Activated T-cell treated with anti-CD3 and anti-CD28 coated beads, Interleukin-2, amount 50 U/mL, for 72 hours (primary cell): ENCODE measurements around the gene PRDM2. TPM values are rescaled to one million over a fixed set of nuclear protein-coding genes. Genes with fewer than 3 reads are reported as not detected.

Experiments
- ATAC-seq, 2 donors: fragments of 150-1000 bp; cut with Tn5 transposase; replicated peaks in 1 of 2; 2 replicates each; pipeline ENCODE4 v1.10.0; 2021; ENCODE audit warnings: moderate library complexity in 2 of 2, mild to moderate bottlenecking in 1 of 2
- DNase-seq, 2 donors: peaks; one replicate each; pipeline ENCODE4 v3.0.0; 2021 to 2022; ENCODE audit warnings: mixed read lengths in 1 of 2
- H3K27ac Mint-ChIP-seq: one replicate; pipeline ENCODE4 v1.8.0; 2022; ENCODE audit warnings: mild to moderate bottlenecking, moderate library complexity, mixed read lengths
- H3K27me3 Mint-ChIP-seq: one replicate; pipeline ENCODE4 v1.8.0; 2022; ENCODE audit warnings: low read depth, mixed read lengths
- H3K36me3 Mint-ChIP-seq, 2 donors: one replicate each; pipeline ENCODE4 v1.8.0; 2022; ENCODE audit warnings: mixed read lengths in 2 of 2, mild to moderate bottlenecking in 1 of 2; ENCODE audit not compliant: insufficient read depth in 2 of 2
- H3K4me1 Mint-ChIP-seq: one replicate; pipeline ENCODE4 v1.8.0; 2022; ENCODE audit warnings: low read depth, mixed read lengths
- H3K4me3 Mint-ChIP-seq, 2 donors: one replicate each; pipeline ENCODE4 v1.8.0; 2022; ENCODE audit warnings: mild to moderate bottlenecking in 2 of 2, mixed read lengths in 2 of 2, moderate library complexity in 2 of 2
- H3K9me3 Mint-ChIP-seq, 2 donors: one replicate each; pipeline ENCODE4 v1.8.0; 2022; ENCODE audit warnings: mixed read lengths in 2 of 2
- total RNA-seq, 2 donors: library from RNA; stranded (reverse); gene quantifications; one replicate each; pipeline ENCODE4 v1.2.3, GENCODE V29; 2022

PRDM2 gene
- total RNA-seq, 2 donors from 2014 or later: 61.9 to 65.8 TPM

DNA sequence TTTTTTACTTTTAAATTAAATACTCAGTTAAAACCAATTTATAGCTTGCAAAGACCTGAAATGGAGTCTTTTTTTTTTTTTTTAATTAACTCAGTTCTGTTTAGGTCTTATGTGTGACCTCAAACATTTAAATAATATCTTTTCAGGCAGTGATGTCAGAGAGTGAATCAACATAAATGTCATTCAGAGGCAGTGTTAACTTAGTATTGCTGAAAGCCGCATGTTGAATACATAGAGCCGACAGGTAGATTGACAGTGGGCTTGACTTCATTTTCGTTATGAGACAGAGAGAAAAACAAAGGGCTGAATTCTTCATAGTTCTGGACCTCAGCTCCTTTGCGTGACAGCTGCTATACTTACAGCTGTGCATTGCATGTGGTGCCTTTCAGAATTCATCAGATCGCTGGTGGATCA, 51.5 kb downstream of the PRDM2 start:
- Mint-ChIP-seq H3K4me1 (peaks cover 65% of the 10 kb centered on the region), H3K27me3 (no peaks in the 10 kb centered on the region), H3K27ac (peak overlapping the region; percentile 99)

DNA sequence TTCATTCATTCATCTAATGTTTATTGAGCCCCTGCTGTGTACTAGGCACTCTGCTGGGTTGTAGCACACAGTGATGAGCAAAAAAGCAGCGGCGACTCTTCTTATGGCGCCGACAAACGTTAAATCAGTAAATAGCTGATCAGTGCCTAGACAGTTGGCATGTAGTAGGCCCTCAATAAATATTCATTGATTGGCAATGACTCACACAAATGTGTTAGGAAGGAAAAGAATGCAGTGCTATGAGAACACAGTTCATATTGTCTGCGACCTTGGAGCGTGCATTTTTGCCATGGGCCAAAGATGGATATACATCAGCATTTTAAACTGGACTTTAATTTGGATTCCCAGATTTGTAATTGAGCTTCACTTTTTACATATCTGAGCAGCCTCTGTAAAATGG, 52.0 kb downstream of the PRDM2 start:
- peaks cover 71% of the 10 kb centered on the region for H3K4me1 Mint-ChIP-seq
- H3K27ac Mint-ChIP-seq: peak overlapping the region; percentile 52
- DNase-seq: no peak
- H3K9me3 Mint-ChIP-seq: no peaks in the 10 kb centered on the region
- H3K27me3 Mint-ChIP-seq: no peaks in the 10 kb centered on the region
- peak overlapping the region in 1 of 2 donors; percentile 40 for H3K4me3 Mint-ChIP-seq
- no peak for ATAC-seq
- H3K36me3 Mint-ChIP-seq: peaks cover 7 to 28% of the 10 kb centered on the region in 2 donors

More for the DNA sequence above, 51.5 kb downstream of the PRDM2 start:
- peaks cover 4 to 28% of the 10 kb centered on the region in 2 donors for H3K36me3 Mint-ChIP-seq
- DNase-seq: no peak
- H3K9me3 Mint-ChIP-seq: no peaks in the 10 kb centered on the region
- H3K4me3 Mint-ChIP-seq: peak overlapping the region; percentile 56 to 98
- ATAC-seq: no peak

- Mint-ChIP-seq H3K36me3 (peaks cover 7 to 28% of the 10 kb centered on the region in 2 donors), H3K4me1 (peaks cover 79% of the 10 kb centered on the region), H3K27ac (peak overlapping the region; percentile 27), H3K9me3 (no peaks in the 10 kb centered on the region), H3K27me3 (no peaks in the 10 kb centered on the region), H3K4me3 (peak overlapping the region in 1 of 2 donors; percentile 50)
- ATAC-seq (no peak), DNase-seq (no peak)
Observed at GRCh38 chr1:13752852-13753251, 52.9 kb downstream of the PRDM2 start.

DNA sequence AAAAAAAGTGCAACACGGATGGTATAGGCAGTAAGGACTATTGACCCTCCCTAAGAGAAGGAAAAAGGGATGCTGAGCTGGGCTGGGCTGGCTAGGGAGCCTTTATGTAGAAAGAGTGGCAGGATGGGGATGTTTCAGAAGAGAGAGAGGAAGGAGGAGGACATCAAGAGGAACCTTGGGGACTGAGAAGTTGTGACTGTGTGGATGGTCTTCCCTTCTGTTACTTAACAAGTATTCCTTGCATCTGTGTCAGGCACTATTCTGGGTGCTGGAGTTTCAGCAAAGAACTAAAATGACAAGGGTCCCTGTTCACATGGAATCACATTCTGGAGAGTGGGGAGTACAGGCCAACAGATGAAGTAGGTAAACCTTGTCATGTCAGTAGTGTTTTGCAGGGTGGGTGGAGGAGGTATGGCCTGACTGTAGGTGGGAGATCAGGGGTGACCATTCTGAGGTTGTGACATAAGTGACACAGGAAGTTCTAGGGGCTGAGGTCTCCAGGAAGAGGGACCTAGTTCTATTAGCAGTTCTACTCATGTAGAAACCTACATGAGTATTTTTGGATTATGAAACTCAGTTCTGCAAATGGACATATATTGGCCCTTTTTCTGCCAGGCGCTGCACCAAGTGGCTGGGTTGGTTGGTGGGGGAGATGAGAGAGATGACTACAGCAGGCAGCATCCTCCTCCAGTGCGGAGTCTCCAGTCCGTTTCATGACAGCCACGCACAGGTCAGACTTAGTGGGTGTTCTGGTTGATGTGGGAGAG, 53.8 kb downstream of the PRDM2 start:
- Mint-ChIP-seq H3K4me3 (peak overlapping the region in 1 of 2 donors; percentile 19), H3K27ac (peak overlapping the region; percentile 16), H3K36me3 (peaks cover 7 to 22% of the 10 kb centered on the region in 2 donors), H3K9me3 (no peaks in the 10 kb centered on the region), H3K27me3 (no peaks in the 10 kb centered on the region), H3K4me1 (peaks cover 75% of the 10 kb centered on the region)
- DNase-seq: no peak
- no peak for ATAC-seq

GRCh38 chr1:13754510-13755103, 54.6 kb downstream of the PRDM2 start:
- peaks cover 81% of the 10 kb centered on the region for H3K4me1 Mint-ChIP-seq
- no peaks in the 10 kb centered on the region for H3K9me3 Mint-ChIP-seq
- ATAC-seq (no peak), DNase-seq (no peak)
- H3K27me3 Mint-ChIP-seq: no peaks in the 10 kb centered on the region
- H3K36me3 Mint-ChIP-seq: peaks cover 7 to 22% of the 10 kb centered on the region in 2 donors
- peak overlapping the region; percentile 33 for H3K27ac Mint-ChIP-seq
- peak overlapping the region in 1 of 2 donors; percentile 4 for H3K4me3 Mint-ChIP-seq

GRCh38 chr1:13756557-13757315, 56.7 kb downstream of the PRDM2 start:
- Mint-ChIP-seq H3K27me3 (no peaks in the 10 kb centered on the region), H3K36me3 (peaks cover 5 to 17% of the 10 kb centered on the region in 2 donors), H3K4me1 (peaks cover 81% of the 10 kb centered on the region), H3K4me3 (peak overlapping the region; percentile 22 to 72), H3K27ac (peak overlapping the region; percentile 65), H3K9me3 (no peaks in the 10 kb centered on the region)
- DNase-seq (no peak), ATAC-seq (peak; percentile 49 to 58)

- DNase-seq: no peak
- peak overlapping the region; percentile 72 for H3K27ac Mint-ChIP-seq
- no peaks in the 10 kb centered on the region for H3K9me3 Mint-ChIP-seq
- no peaks in the 10 kb centered on the region for H3K27me3 Mint-ChIP-seq
- H3K4me1 Mint-ChIP-seq: peaks cover 81% of the 10 kb centered on the region
- ATAC-seq: no peak
- H3K4me3 Mint-ChIP-seq: peak overlapping the region in 1 of 2 donors; percentile 72
- H3K36me3 Mint-ChIP-seq: peaks cover 5 to 14% of the 10 kb centered on the region in 2 donors
Observed at GRCh38 chr1:13757693-13758092, 57.7 kb downstream of the PRDM2 start.

DNA sequence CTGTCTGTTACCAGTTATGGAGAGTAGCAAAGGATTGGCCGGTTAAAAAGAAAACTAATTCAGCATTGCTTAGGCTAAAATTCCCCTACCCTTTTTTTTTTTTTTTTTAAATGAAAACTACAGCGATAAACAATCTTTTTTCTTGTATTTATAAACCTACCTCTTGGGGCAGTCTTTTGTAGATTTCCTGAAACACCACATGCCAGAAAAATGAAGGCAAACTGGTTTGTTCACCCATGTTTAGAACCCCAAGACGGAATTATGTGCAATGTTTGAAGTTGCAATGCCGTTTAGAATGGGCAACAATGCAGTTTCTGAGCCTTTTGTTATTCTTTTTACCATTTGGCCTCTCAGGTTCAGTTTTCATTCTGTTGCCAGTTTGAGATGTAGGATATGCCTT, 59.1 kb downstream of the PRDM2 start:
- H3K27me3 Mint-ChIP-seq: no peaks in the 10 kb centered on the region
- peak overlapping the region in 1 of 2 donors; percentile 47 for H3K4me3 Mint-ChIP-seq
- H3K4me1 Mint-ChIP-seq: peaks cover 81% of the 10 kb centered on the region
- H3K36me3 Mint-ChIP-seq: peaks cover 3 to 6% of the 10 kb centered on the region in 2 donors
- H3K9me3 Mint-ChIP-seq: no peaks in the 10 kb centered on the region
- DNase-seq (no peak), ATAC-seq (no peak)
- H3K27ac Mint-ChIP-seq: peak overlapping the region; percentile 72

- Mint-ChIP-seq H3K27me3 (no peaks in the 10 kb centered on the region), H3K27ac (peak overlapping the region; percentile 60), H3K9me3 (no peaks in the 10 kb centered on the region), H3K4me3 (no peak overlapping the region), H3K36me3 (peaks cover 2 to 3% of the 10 kb centered on the region in 2 donors), H3K4me1 (peaks cover 84% of the 10 kb centered on the region)
- DNase-seq (no peak), ATAC-seq (no peak)
Observed at GRCh38 chr1:13760340-13760739, 60.4 kb downstream of the PRDM2 start.

DNA sequence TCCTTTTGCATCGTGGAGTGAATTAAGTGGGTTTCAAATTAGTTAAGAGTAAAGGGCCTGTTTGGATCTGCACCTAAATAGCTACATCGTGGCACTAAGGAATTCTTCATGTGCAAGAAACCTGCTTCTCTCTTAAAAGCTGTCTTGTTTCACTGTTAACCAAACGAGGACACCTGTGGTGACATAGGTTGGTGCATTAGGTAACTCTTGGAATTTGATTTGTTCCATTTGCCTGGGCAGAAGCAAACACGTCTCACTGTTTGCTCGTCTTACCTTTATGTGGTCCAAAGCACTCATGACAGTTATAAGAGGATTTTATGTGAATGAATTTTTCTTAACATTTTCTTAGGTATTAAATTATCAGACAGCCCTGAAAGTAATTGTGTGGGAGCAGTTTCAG, 60.9 kb downstream of the PRDM2 start:
- H3K27ac Mint-ChIP-seq: peak overlapping the region; percentile 28
- H3K36me3 Mint-ChIP-seq: peaks cover 2 to 3% of the 10 kb centered on the region in 2 donors
- DNase-seq (no peak), ATAC-seq (no peak)
- H3K9me3 Mint-ChIP-seq: no peaks in the 10 kb centered on the region
- no peak overlapping the region for H3K4me3 Mint-ChIP-seq
- H3K4me1 Mint-ChIP-seq: peaks cover 90% of the 10 kb centered on the region
- H3K27me3 Mint-ChIP-seq: no peaks in the 10 kb centered on the region

GRCh38 chr1:13761883-13762282, 61.9 kb downstream of the PRDM2 start:
- no peaks in the 10 kb centered on the region for H3K9me3 Mint-ChIP-seq
- H3K36me3 Mint-ChIP-seq: peaks cover under 1 to 2% of the 10 kb centered on the region in 2 donors
- no peaks in the 10 kb centered on the region for H3K27me3 Mint-ChIP-seq
- H3K27ac Mint-ChIP-seq: peak overlapping the region; percentile 58
- DNase-seq (no peak), ATAC-seq (no peak)
- H3K4me1 Mint-ChIP-seq: peaks cover 91% of the 10 kb centered on the region
- H3K4me3 Mint-ChIP-seq: no peak overlapping the region

DNA sequence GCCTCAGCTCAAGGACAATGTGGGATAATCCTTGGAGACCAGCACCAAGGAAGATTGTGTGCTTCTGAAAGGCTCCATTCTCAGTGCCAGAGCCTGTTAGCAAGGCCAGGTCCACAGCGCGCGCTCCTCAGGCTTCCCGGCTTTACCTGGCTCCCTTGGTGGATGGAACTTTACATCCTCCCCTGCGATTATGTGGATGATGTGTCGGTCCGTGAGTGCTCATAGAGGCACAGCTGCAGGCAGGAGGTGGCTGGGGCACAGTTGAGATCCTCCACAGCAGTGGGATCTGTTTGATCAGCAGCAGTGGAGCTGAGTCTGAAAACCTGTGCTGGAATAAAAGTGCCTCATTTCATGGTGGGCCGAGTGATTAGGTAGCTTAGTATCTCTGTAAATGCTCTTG, 62.7 kb downstream of the PRDM2 start:
- Mint-ChIP-seq H3K36me3 (peaks cover 0 to 2% of the 10 kb centered on the region in 2 donors), H3K9me3 (no peaks in the 10 kb centered on the region), H3K27ac (peak overlapping the region; percentile 86), H3K27me3 (no peaks in the 10 kb centered on the region), H3K4me1 (peaks cover 85% of the 10 kb centered on the region), H3K4me3 (no peak overlapping the region)
- ATAC-seq: no peak
- no peak for DNase-seq

DNA sequence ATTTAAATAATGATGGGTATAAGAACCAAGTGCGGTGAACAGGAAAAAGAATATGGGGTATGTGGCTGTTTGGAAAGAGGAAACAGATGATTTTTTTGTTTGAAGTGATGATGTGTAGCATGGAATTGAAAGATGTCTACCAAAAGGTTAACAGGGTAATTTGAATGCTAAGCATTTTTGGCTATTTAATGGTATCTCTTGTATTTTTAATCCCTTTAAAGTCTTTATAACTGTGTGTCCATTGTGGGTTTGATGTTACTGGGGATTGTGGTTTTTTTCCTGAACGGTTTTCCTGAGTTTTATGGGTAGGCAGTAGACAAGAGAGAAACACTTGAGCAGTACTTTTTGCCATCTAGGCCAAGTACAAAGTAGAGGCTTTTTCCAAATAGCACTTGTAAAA, 63.2 kb downstream of the PRDM2 start:
- Mint-ChIP-seq H3K36me3 (peaks cover 0 to 2% of the 10 kb centered on the region in 2 donors), H3K27ac (peak overlapping the region; percentile 86)

More for the DNA sequence above, 63.2 kb downstream of the PRDM2 start:
- H3K27me3 Mint-ChIP-seq: no peaks in the 10 kb centered on the region
- no peaks in the 10 kb centered on the region for H3K9me3 Mint-ChIP-seq
- DNase-seq: no peak
- peaks cover 79% of the 10 kb centered on the region for H3K4me1 Mint-ChIP-seq
- H3K4me3 Mint-ChIP-seq: no peak overlapping the region
- no peak for ATAC-seq
